Activated CD8-positive, alpha-beta T cell treated with anti-CD3 and anti-CD28 coated beads for 36 hours (primary cell): ENCODE results near the gene MANBA. TPM values are rescaled to one million over a fixed set of nuclear protein-coding genes. Genes with fewer than 3 reads are reported as not detected.

ENCODE experiments used
- ATAC-seq: fragments of 200-7000 bp; cut with Tn5 transposase; one replicate; pipeline ENCODE4 v1.10.0; 2021; ENCODE audit warnings: mild to moderate bottlenecking, moderate library complexity
- CTCF ChIA-PET: fragments of 350-600 bp; sonication (Branson Sonifier 250); formaldehyde crosslinking; loops from one replicate; lab custom pipeline; 2021; ENCODE audit warnings: antibody characterized with exemption; lab: Charles Lee
- POLR2A ChIA-PET: fragments of 350-600 bp; sonication (Branson Sonifier 250); formaldehyde crosslinking; loops from one replicate; lab custom pipeline; 2021; ENCODE audit warnings: antibody characterized with exemption; lab: Charles Lee
- DNase-seq: peaks from one replicate; pipeline ENCODE4 v3.0.0-alpha.2; 2020
- H3K27ac Mint-ChIP-seq: one replicate; pipeline ENCODE4 v1.8.0; 2021; ENCODE audit warnings: mild to moderate bottlenecking, mixed read lengths
- H3K27me3 Mint-ChIP-seq: one replicate; pipeline ENCODE4 v1.8.0; 2021; ENCODE audit warnings: mixed read lengths
- H3K36me3 Mint-ChIP-seq: one replicate; pipeline ENCODE4 v1.8.0; 2021; ENCODE audit warnings: low read depth, mixed read lengths
- H3K4me1 Mint-ChIP-seq: one replicate; pipeline ENCODE4 v1.8.0; 2021; ENCODE audit warnings: low read depth, mixed read lengths
- H3K4me3 Mint-ChIP-seq: one replicate; pipeline ENCODE4 v1.8.0; 2021; ENCODE audit warnings: mild to moderate bottlenecking, moderate library complexity, mixed read lengths
- H3K9me3 Mint-ChIP-seq: one replicate; pipeline ENCODE4 v1.8.0; 2021; ENCODE audit warnings: mixed read lengths
- CTCF ChIP-seq: fragments of 200-600 bp; IDR thresholded peaks from one replicate; pipeline ENCODE4 v1.8.0; 2022; ENCODE audit warnings: antibody characterized with exemption, mild to moderate bottlenecking
- intact Hi-C: fragments of 100-400 bp; cut with micrococcal nuclease; formaldehyde crosslinking; loops from one replicate; pipeline ENCODE4 v1.10.0; 2022
- total RNA-seq, 2 experiments: library from RNA; stranded (reverse); gene quantifications; one replicate each; pipeline ENCODE4 v1.2.3, GENCODE V29; 2021

MANBA gene
- total RNA-seq, 2 experiments from 2014 or later, result 14.5 to 16.3 TPM

GRCh38 chr4:102675141-102675540, 85.6 kb downstream of the MANBA start:
- Mint-ChIP-seq H3K9me3 (no peaks in the 10 kb centered on the region), H3K27ac (no peak overlapping the region), H3K4me3 (no peak overlapping the region), H3K27me3 (no peaks in the 10 kb centered on the region), H3K4me1 (peaks cover 2% of the 10 kb centered on the region), H3K36me3 (no peaks in the 10 kb centered on the region)
- ATAC-seq, result no peak
- TF ChIP-seq CTCF, result no peak
- DNase-seq, result no peak
- POLR2A ChIA-PET, result interaction anchor here (0.7 kb wide), 1 partner anchor 152 kb away, joined by 3 read pairs; the partner anchor contains the start of gene UBE2D3
- CTCF ChIA-PET, result no interaction called here
- intact Hi-C loops, result no loop called here

DNA sequence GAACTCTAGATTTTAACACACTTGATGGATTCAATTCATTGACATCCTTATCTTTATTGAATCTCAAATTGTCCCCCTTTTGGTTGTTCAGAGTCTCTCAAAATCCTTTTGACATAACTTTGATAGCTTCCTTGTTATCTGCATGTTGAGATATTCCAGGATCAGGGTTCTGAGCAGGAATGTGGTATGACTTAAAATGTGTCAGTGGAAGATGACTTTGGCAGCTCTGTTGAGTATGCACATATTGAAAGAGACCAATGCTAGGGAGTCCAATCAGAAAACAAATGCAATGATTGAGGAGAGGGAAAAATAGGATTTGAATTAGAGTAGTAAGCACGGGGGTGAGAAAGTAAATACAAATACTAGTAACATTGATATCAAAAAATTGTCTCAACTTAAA, 93.8 kb downstream of the MANBA start:
- Mint-ChIP-seq H3K9me3 (no peaks in the 10 kb centered on the region), H3K27ac (no peak overlapping the region), H3K4me3 (no peak overlapping the region), H3K27me3 (no peaks in the 10 kb centered on the region), H3K4me1 (no peaks in the 10 kb centered on the region), H3K36me3 (peaks cover 16% of the 10 kb centered on the region)
- no peak for DNase-seq
- intact Hi-C loops, result no loop called here
- ATAC-seq, result no peak
- ChIA-PET CTCF (no interaction called here), POLR2A (no interaction called here)
- TF ChIP-seq CTCF, result no peak

DNA sequence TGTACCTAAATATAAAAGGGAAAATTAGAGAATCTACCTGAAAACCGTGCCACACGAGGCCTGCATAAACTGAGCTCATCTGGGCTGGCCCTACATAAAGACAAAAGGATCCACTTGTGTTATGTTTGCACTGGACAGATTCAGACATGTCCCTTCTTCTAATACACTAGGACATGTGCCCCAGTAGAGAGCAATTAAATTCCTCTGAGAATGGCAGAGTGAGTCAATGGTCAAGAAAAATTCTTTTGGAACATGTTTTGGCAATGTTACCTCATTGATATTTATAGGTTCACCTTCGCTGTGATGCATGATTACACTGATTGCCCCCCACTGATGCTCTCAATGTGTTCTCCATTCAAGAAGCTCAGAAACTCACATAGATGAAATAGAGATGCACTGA, 95.2 kb downstream of the MANBA start:
- ATAC-seq, result no peak
- TF ChIP-seq CTCF, result no peak
- Mint-ChIP-seq H3K27ac (no peak overlapping the region), H3K27me3 (no peaks in the 10 kb centered on the region), H3K36me3 (peaks cover 19% of the 10 kb centered on the region), H3K4me1 (no peaks in the 10 kb centered on the region), H3K4me3 (no peak overlapping the region), H3K9me3 (no peaks in the 10 kb centered on the region)
- CTCF ChIA-PET, result no interaction called here
- no peak for DNase-seq
- intact Hi-C loops, result no loop called here
- POLR2A ChIA-PET, result no interaction called here

- Mint-ChIP-seq H3K27me3 (no peaks in the 10 kb centered on the region), H3K4me3 (no peak overlapping the region), H3K9me3 (no peaks in the 10 kb centered on the region), H3K4me1 (no peaks in the 10 kb centered on the region), H3K27ac (no peak overlapping the region), H3K36me3 (peaks cover 17% of the 10 kb centered on the region)
- TF ChIP-seq CTCF, result no peak
- ATAC-seq (no peak), DNase-seq (no peak)
- ChIA-PET POLR2A (no interaction called here), CTCF (no interaction called here)
- intact Hi-C loops, result no loop called here
Observed at GRCh38 chr4:102663073-102663472, 97.7 kb downstream of the MANBA start.

- POLR2A ChIA-PET, result no interaction called here
- H3K9me3 Mint-ChIP-seq, result no peaks in the 10 kb centered on the region
- H3K27ac Mint-ChIP-seq, result no peak overlapping the region
- DNase-seq (no peak), ATAC-seq (no peak)
- H3K4me1 Mint-ChIP-seq, result no peaks in the 10 kb centered on the region
- CTCF ChIA-PET, result no interaction called here
- H3K4me3 Mint-ChIP-seq, result no peak overlapping the region
- TF ChIP-seq CTCF, result no peak
- H3K27me3 Mint-ChIP-seq, result no peaks in the 10 kb centered on the region
- H3K36me3 Mint-ChIP-seq, result peaks cover 4% of the 10 kb centered on the region
- intact Hi-C loops, result no loop called here
Observed at GRCh38 chr4:102657206-102657605, 103.6 kb downstream of the MANBA start.
